Measurements from ENCODE around the gene GZMB.

Gene GZMB

GRCh38 chr14:24629521-24629920, 4.5 kb downstream of the GZMB start:
- Histone ChIP-seq H3K36me3 (replicated peaks in 1 of 2; ENCODE audit: control insufficient read depth in 2 of 2, insufficient read depth in 2 of 2, low read length in 2 of 2) (no peaks in the 10 kb centered on the region), H2BK15ac (ENCODE audit: low read length) (no peak overlapping the region), H3K14ac (ENCODE audit: low read length) (no peak overlapping the region), H2AFZ (ENCODE audit: low read length) (no peak overlapping the region), H3K23ac (ENCODE audit: low read depth, low read length, poor library complexity) (no peak overlapping the region), H3K4me3 (ENCODE audit: low read length in 2 of 2) (no peak overlapping the region), H3K18ac (ENCODE audit: low read length) (no peak overlapping the region), H2AK5ac (ENCODE audit: low read depth, low read length) (no peak overlapping the region), H3K4ac (ENCODE audit: low read length) (no peak overlapping the region), H3K27ac (replicated peaks; ENCODE audit: low read length) (no peak overlapping the region), H3K4me2 (ENCODE audit: insufficient read depth, low read length, poor library complexity, severe bottlenecking) (no peak overlapping the region), H4K91ac (ENCODE audit: low read depth, low read length, poor library complexity) (no peak overlapping the region), H3K27me3 (ENCODE audit: control insufficient read depth in 3 of 3, insufficient read depth in 3 of 3, low read depth in 1 of 3, low read length in 3 of 3) (no peaks in the 10 kb centered on the region), H2BK12ac (ENCODE audit: low read length) (no peak overlapping the region), H3K79me1 (ENCODE audit: low read depth, low read length) (no peaks in the 10 kb centered on the region), H2BK120ac (ENCODE audit: low read depth, low read length) (no peak overlapping the region), H3K9me3 (replicated peaks in 1 of 2; ENCODE audit: control insufficient read depth in 2 of 2, insufficient read depth in 1 of 2, low read depth in 1 of 2, low read length in 2 of 2) (peaks cover 0 to 10% of the 10 kb centered on the region in 2 donors), H3K9ac (ENCODE audit: low read depth, low read length, poor library complexity) (no peak overlapping the region), H2BK5ac (ENCODE audit: low read length) (no peak overlapping the region), H4K8ac (ENCODE audit: low read depth, low read length) (no peak overlapping the region), H3K4me1 (ENCODE audit: control insufficient read depth in 2 of 2, insufficient read depth in 1 of 2, low read depth in 1 of 2, low read length in 2 of 2) (no peaks in the 10 kb centered on the region)
- WGBS, 2 donors (ENCODE audit: extremely low coverage in 2 of 2, insufficient read length in 2 of 2, insufficient replicate concordance in 1 of 2) = no CpG with 5 or more reads among the region's 6 CpGs
- DNase-seq (ENCODE audit: low spot score) = no peak

- DNase-seq (ENCODE audit: low spot score) = no peak
- no peak overlapping the region for H3K4ac ChIP-seq (ENCODE audit: low read length)
- H2BK120ac ChIP-seq (ENCODE audit: low read depth, low read length) = no peak overlapping the region
- H4K8ac ChIP-seq (ENCODE audit: low read depth, low read length) = no peak overlapping the region
- H2BK15ac ChIP-seq (ENCODE audit: low read length) = no peak overlapping the region
- no peak overlapping the region for H2AFZ ChIP-seq (ENCODE audit: low read length)
- no peak overlapping the region for H2BK5ac ChIP-seq (ENCODE audit: low read length)
- H3K18ac ChIP-seq (ENCODE audit: low read length) = no peak overlapping the region
- WGBS, 2 donors (ENCODE audit: extremely low coverage in 2 of 2, insufficient read length in 2 of 2, insufficient replicate concordance in 1 of 2) = no CpG with 5 or more reads among the region's 2 CpGs
- H2BK12ac ChIP-seq (ENCODE audit: low read length) = no peak overlapping the region
- H3K36me3 ChIP-seq (replicated peaks in 1 of 2; ENCODE audit: control insufficient read depth in 2 of 2, insufficient read depth in 2 of 2, low read length in 2 of 2) = no peaks in the 10 kb centered on the region
- H3K14ac ChIP-seq (ENCODE audit: low read length) = no peak overlapping the region
- H3K23ac ChIP-seq (ENCODE audit: low read depth, low read length, poor library complexity) = no peak overlapping the region
- no peak overlapping the region for H3K27ac ChIP-seq (replicated peaks; ENCODE audit: low read length)
- no peaks in the 10 kb centered on the region for H3K4me1 ChIP-seq (ENCODE audit: control insufficient read depth in 2 of 2, insufficient read depth in 1 of 2, low read depth in 1 of 2, low read length in 2 of 2)
- no peak overlapping the region for H3K4me3 ChIP-seq (ENCODE audit: low read length in 2 of 2)
- no peak overlapping the region for H3K9ac ChIP-seq (ENCODE audit: low read depth, low read length, poor library complexity)
- no peaks in the 10 kb centered on the region for H3K79me1 ChIP-seq (ENCODE audit: low read depth, low read length)
- H4K91ac ChIP-seq (ENCODE audit: low read depth, low read length, poor library complexity) = no peak overlapping the region
- H3K9me3 ChIP-seq (replicated peaks in 1 of 2; ENCODE audit: control insufficient read depth in 2 of 2, insufficient read depth in 1 of 2, low read depth in 1 of 2, low read length in 2 of 2) = peaks cover 0 to 2% of the 10 kb centered on the region in 2 donors
- H2AK5ac ChIP-seq (ENCODE audit: low read depth, low read length) = no peak overlapping the region
- no peak overlapping the region for H3K4me2 ChIP-seq (ENCODE audit: insufficient read depth, low read length, poor library complexity, severe bottlenecking)
- peaks cover 0 to 5% (median 0%) of the 10 kb centered on the region in 3 experiments for H3K27me3 ChIP-seq (ENCODE audit: control insufficient read depth in 3 of 3, insufficient read depth in 3 of 3, low read depth in 1 of 3, low read length in 3 of 3)
These were observed 20.2 kb downstream of the GZMB start for GRCh38 chr14:24613747-24614146.

- no peak for DNase-seq (ENCODE audit: low spot score)
- Histone ChIP-seq H3K14ac (ENCODE audit: low read length) (no peak overlapping the region), H4K91ac (ENCODE audit: low read depth, low read length, poor library complexity) (no peak overlapping the region), H2BK12ac (ENCODE audit: low read length) (no peak overlapping the region), H2BK5ac (ENCODE audit: low read length) (no peak overlapping the region), H3K4me2 (ENCODE audit: insufficient read depth, low read length, poor library complexity, severe bottlenecking) (no peak overlapping the region), H3K27ac (replicated peaks; ENCODE audit: low read length) (no peak overlapping the region), H3K4me3 (ENCODE audit: low read length in 2 of 2) (no peak overlapping the region), H3K27me3 (ENCODE audit: control insufficient read depth in 3 of 3, insufficient read depth in 3 of 3, low read depth in 1 of 3, low read length in 3 of 3) (peaks cover 0 to 5% (median 0%) of the 10 kb centered on the region in 3 experiments), H2BK15ac (ENCODE audit: low read length) (no peak overlapping the region), H3K9me3 (replicated peaks in 1 of 2; ENCODE audit: control insufficient read depth in 2 of 2, insufficient read depth in 1 of 2, low read depth in 1 of 2, low read length in 2 of 2) (peaks cover 0 to 2% of the 10 kb centered on the region in 2 donors), H2AK5ac (ENCODE audit: low read depth, low read length) (no peak overlapping the region), H3K36me3 (replicated peaks in 1 of 2; ENCODE audit: control insufficient read depth in 2 of 2, insufficient read depth in 2 of 2, low read length in 2 of 2) (no peaks in the 10 kb centered on the region), H3K4me1 (ENCODE audit: control insufficient read depth in 2 of 2, insufficient read depth in 1 of 2, low read depth in 1 of 2, low read length in 2 of 2) (no peaks in the 10 kb centered on the region), H3K9ac (ENCODE audit: low read depth, low read length, poor library complexity) (no peak overlapping the region), H3K18ac (ENCODE audit: low read length) (no peak overlapping the region), H2BK120ac (ENCODE audit: low read depth, low read length) (no peak overlapping the region), H3K23ac (ENCODE audit: low read depth, low read length, poor library complexity) (no peak overlapping the region), H4K8ac (ENCODE audit: low read depth, low read length) (no peak overlapping the region), H3K79me1 (ENCODE audit: low read depth, low read length) (no peaks in the 10 kb centered on the region), H2AFZ (ENCODE audit: low read length) (no peak overlapping the region), H3K4ac (ENCODE audit: low read length) (no peak overlapping the region)
- WGBS, 2 donors (ENCODE audit: extremely low coverage in 2 of 2, insufficient read length in 2 of 2, insufficient replicate concordance in 1 of 2) = no CpG with 5 or more reads among the region's 1 CpG
These were observed 20.7 kb downstream of the GZMB start for GRCh38 chr14:24613241-24613640.

DNA sequence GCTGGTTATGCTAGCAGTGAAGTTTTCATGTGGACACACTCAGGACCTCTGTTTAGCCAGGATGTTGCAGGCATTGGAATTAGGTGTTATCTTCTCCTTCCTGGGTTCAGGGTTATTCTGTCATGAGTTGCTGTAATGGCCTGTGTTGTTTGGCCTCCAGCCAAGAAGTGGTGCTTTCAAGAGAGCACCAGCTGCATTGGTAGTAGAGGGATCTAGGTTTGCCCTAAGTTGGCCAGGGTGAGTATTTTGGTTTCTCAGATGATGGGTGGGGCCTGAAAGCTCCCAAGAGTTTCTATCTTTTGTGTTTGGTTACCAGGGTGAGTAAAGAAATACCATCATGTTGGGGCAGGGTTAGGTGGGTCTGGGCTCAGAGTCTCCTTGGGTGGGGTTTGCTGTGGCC, 21.8 kb downstream of the GZMB start:
- Histone ChIP-seq H3K27me3 (ENCODE audit: control insufficient read depth in 3 of 3, insufficient read depth in 3 of 3, low read depth in 1 of 3, low read length in 3 of 3) (peaks cover 0 to 5% (median 0%) of the 10 kb centered on the region in 3 experiments), H2AFZ (ENCODE audit: low read length) (no peak overlapping the region), H3K14ac (ENCODE audit: low read length) (no peak overlapping the region), H3K4ac (ENCODE audit: low read length) (no peak overlapping the region), H3K36me3 (replicated peaks in 1 of 2; ENCODE audit: control insufficient read depth in 2 of 2, insufficient read depth in 2 of 2, low read length in 2 of 2) (no peaks in the 10 kb centered on the region), H3K4me2 (ENCODE audit: insufficient read depth, low read length, poor library complexity, severe bottlenecking) (no peak overlapping the region), H4K91ac (ENCODE audit: low read depth, low read length, poor library complexity) (no peak overlapping the region), H2BK120ac (ENCODE audit: low read depth, low read length) (no peak overlapping the region), H2AK5ac (ENCODE audit: low read depth, low read length) (no peak overlapping the region), H3K9me3 (replicated peaks in 1 of 2; ENCODE audit: control insufficient read depth in 2 of 2, insufficient read depth in 1 of 2, low read depth in 1 of 2, low read length in 2 of 2) (peaks cover 0 to 2% of the 10 kb centered on the region in 2 donors), H3K4me3 (ENCODE audit: low read length in 2 of 2) (no peak overlapping the region), H3K4me1 (ENCODE audit: control insufficient read depth in 2 of 2, insufficient read depth in 1 of 2, low read depth in 1 of 2, low read length in 2 of 2) (peaks cover 0 to 1% of the 10 kb centered on the region in 2 donors), H4K8ac (ENCODE audit: low read depth, low read length) (no peak overlapping the region), H3K79me1 (ENCODE audit: low read depth, low read length) (no peaks in the 10 kb centered on the region), H3K27ac (replicated peaks; ENCODE audit: low read length) (no peak overlapping the region), H2BK12ac (ENCODE audit: low read length) (no peak overlapping the region), H3K9ac (ENCODE audit: low read depth, low read length, poor library complexity) (no peak overlapping the region), H2BK15ac (ENCODE audit: low read length) (no peak overlapping the region), H3K23ac (ENCODE audit: low read depth, low read length, poor library complexity) (no peak overlapping the region), H3K18ac (ENCODE audit: low read length) (no peak overlapping the region), H2BK5ac (ENCODE audit: low read length) (no peak overlapping the region)
- no peak for DNase-seq (ENCODE audit: low spot score)
